Measurements from ENCODE around the gene PPP4R4.

Gene PPP4R4

DNA sequence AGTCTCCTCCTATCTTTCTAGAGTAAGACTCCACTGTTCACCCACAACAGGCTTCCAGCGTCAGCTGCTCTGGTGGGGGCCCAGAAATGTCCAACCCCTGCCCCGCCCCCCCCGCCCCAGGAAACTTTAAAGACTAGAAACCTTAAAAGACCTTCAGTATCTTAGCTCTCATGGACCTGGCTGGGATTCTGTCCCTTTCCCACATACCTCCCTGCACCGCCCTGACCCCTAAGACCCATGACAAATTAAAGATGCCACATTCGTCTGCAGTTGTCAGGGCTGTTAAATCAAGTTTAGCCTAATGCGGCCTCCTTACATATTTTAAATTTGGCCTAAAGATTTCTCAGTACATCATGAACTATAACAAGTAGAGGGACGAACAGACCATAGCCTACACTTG, 129.0 kb downstream of the PPP4R4 start:
- in situ Hi-C loops (cut with MboI; ENCODE audit: low sequenced_read_pairs), result no loop called here

DNA sequence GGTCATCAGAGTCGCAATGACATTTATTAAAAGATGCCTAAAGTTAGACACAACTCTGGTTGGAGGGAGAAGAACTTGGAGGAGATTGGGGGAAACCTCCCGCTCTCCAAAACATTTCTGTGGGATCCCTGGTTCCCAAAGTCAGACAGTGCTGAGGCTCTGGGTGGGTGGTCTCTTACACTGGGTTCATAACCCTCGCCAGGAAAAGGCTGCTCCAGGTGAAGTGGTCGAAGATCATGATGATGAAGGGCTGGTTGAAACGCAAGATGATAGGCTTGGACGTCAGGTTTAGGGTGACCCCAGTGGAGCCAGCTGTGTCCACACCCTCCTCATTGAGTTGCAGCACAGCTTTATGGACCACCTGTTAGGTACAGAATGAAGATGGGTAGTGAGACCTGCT, 130.1 kb downstream of the PPP4R4 start:
- in situ Hi-C loops (cut with MboI; ENCODE audit: low sequenced_read_pairs), result no loop called here

DNA sequence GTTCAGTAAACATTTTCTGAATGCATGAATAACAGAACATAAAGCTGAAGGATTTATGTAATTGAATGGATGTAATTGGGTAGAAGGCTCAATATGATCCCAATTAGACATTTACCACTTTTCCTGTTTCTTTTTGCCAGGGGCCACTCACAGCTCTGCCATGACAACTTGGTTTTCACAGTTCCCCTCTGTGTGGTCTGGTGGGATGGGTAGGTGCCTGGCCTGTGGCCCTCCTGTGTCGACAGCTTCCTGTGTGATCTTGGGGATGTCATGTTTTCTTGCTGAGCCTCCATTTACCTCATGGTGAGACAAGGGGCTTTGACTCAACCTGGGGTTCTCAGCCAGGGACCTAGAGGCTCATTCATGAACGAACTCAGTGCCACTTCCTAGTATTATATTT, 131.5 kb downstream of the PPP4R4 start:
- in situ Hi-C loops (cut with MboI; ENCODE audit: low sequenced_read_pairs), result no loop called here

GRCh38 chr14:94306047-94306978, 132.2 kb downstream of the PPP4R4 start:
- in situ Hi-C loops (cut with MboI; ENCODE audit: low sequenced_read_pairs), result no loop called here

DNA sequence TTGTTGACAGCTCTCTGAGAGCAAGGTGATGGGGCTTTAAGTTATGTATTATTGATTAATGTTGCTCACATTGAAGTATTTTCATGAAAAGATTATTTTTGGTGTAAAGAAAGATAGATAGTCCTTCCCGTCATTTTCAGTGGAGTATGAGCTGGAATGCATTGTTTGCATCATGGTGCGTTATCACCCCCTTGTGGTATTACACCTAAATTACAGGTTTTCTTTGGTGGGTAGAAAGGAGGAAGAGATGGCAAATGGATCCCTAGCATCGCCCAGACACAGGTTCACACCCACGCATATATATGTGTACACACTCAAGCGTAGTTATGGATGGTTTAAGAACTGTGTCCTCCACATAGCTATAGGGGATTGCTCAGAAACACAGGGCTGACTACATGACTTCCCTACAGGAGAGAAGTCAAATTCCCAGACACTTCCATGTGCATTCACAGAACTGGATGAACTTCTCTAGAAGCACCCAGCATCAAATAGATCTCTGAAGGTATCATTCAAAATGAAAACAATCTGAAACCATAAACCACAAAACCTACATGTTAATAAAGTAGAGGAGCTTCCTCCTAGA, 133.4 kb downstream of the PPP4R4 start:
- in situ Hi-C loops (cut with MboI; ENCODE audit: low sequenced_read_pairs), result no loop called here

- in situ Hi-C loops (cut with MboI; ENCODE audit: low sequenced_read_pairs), result no loop called here
These were observed 135.6 kb downstream of the PPP4R4 start for GRCh38 chr14:94309721-94310120.

- in situ Hi-C loops (cut with MboI; ENCODE audit: low sequenced_read_pairs), result no loop called here
These were observed 136.1 kb downstream of the PPP4R4 start for GRCh38 chr14:94310248-94310647.

- in situ Hi-C loops (cut with MboI; ENCODE audit: low sequenced_read_pairs), result no loop called here
These were observed 138.5 kb downstream of the PPP4R4 start for GRCh38 chr14:94312481-94313246.

DNA sequence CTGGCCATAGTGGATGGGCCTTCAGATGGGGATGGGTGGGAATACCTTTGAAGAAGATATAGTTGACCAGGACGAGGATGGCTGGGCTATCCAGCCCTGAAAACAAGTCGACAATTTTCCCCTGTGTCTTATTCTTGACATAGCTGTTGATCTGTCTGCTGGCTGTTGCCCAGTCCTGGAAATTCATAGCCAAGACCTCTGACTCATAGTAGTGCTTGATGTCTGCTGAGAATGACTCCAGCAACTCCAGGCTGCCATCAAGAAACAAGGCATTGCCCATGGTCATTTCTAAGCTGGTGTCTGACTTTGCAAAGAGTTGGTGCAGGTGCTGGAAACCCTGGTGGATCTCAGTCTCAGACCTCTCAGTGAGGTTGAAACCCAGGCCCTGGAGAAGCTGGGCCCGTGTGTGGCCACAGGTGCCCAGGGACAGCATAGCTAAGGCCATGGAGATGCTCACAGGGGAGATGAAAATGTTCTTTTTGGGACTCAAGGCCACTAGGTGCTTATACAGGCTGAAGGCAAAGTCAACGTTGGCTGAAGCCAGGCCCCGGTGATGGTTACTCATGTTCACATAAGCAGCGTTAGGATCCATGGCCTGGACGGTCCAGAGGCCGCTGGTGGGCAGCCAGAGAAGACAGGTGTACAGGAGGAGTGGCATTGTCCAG, 140.0 kb downstream of the PPP4R4 start:
- in situ Hi-C loops (cut with MboI; ENCODE audit: low sequenced_read_pairs), result no loop called here

DNA sequence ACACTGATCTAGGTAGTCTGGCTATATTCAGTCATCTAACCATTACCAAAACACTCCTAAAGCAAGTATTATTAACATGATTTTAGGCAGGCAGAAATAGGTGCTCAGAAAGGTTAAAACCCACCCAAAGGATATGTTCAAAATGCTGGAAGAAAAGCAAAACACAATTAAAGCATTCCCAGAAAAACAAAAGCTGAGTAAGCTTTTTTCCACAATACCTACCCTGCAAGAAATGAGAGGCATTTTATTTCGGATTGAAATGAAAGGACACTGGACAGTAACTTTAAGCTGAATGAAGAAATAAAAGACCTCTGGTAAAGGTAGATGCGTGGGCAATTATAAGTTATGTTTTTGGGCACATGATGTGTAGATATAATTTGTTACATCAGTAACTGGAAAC, 140.8 kb downstream of the PPP4R4 start:
- in situ Hi-C loops (cut with MboI; ENCODE audit: low sequenced_read_pairs), result no loop called here

DNA sequence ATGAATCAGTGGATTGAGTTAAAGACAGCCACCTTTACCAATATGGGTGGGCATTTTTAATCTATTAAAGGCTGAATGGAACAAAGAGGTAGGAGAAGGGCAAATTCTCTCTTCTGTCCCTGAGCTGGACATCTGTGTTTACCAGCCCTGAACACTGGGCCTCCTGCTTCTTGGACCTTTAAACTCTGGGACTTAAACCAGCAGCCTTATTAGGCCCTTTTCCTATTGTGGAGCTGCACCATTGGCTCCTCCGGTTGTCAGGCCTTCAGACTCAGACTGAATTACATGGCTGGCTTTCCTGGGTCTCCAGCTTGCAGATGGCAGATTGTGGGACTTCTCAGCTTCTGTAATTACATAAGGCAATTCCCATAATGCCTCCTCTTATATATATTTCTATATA, 142.6 kb downstream of the PPP4R4 start:
- in situ Hi-C loops (cut with MboI; ENCODE audit: low sequenced_read_pairs), result no loop called here

GRCh38 chr14:94317259-94317658, 143.1 kb downstream of the PPP4R4 start:
- in situ Hi-C loops (cut with MboI; ENCODE audit: low sequenced_read_pairs), result no loop called here

- in situ Hi-C loops (cut with MboI; ENCODE audit: low sequenced_read_pairs), result no loop called here
These were observed 146.1 kb downstream of the PPP4R4 start for GRCh38 chr14:94320243-94320642.

GRCh38 chr14:94321421-94322271, 147.5 kb downstream of the PPP4R4 start:
- in situ Hi-C loops (cut with MboI; ENCODE audit: low sequenced_read_pairs), result no loop called here

DNA sequence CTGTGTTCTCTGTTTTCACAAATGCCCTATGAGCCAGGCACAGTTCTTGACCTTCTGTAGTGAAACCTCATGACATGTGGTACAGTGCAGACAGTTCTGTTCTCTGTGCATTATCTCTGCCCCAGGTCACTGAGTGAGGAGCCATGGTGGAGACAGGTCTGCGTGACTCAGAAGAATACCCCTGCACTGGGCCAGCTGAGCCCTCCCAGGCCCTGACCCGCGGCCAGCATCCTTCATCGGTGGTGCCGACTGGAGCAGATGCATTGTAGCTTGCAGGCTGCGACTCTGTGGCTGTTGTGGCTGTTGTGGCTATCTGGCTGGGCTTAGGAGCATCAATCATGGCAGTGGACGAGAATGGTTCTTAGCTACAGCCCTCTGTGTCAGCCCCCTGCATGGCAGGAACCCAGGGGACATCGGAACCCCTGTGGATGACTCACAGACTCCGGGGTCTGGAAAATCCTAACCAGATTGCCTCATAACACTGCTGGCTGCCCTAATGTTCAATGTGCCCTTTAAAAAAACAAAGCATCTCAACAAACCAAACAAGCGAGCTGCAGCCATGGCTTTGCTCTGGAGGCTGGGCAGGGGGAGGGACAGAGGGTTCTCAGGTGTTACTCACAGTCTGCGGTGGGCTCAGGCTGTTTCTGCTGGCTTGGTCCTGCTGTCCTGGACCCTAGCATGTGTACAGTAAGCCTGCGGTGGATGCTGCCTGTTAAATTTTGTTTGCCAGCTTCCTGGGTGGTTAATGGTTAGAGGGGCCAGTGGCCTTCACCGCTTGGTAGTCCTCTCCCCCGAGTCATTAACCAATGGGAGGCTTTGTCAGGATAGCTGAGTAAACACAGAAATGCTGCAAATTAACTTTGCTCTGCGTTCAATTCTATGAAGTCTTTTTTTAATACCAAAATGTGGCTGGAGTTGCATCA, 148.8 kb downstream of the PPP4R4 start, which contains the start of gene SERPINA6:
Gene SERPINA6, minus strand, starts transcription at position 689 of the 923 bp plus-strand sequence. CDS start 8,688 bp downstream, outside the sequence.
- in situ Hi-C loops (cut with MboI; ENCODE audit: low sequenced_read_pairs), result no loop called here

GRCh38 chr14:94328196-94328595, 154.1 kb downstream of the PPP4R4 start:
- in situ Hi-C loops (cut with MboI; ENCODE audit: low sequenced_read_pairs), result no loop called here
